Loucy (cell line): ENCODE data around the gene ADGRD1.

Source experiments
- H2AFZ ChIP-seq: fragments of 200-600 bp; sonication (generic); 2 replicates; pipeline ENCODE4 v1.6.0; 2016; ENCODE audit warnings: antibody characterized with exemption, mild to moderate bottlenecking, low read length, moderate library complexity
- H3F3A ChIP-seq: fragments of 200-600 bp; 2 replicates; pipeline ENCODE4 v1.6.0; 2016; ENCODE audit warnings: antibody characterized with exemption, low read depth, mild to moderate bottlenecking
- H3K27me3 ChIP-seq: fragments of 200-600 bp; sonication (generic); 2 replicates; pipeline ENCODE4 v1.6.1; 2014; ENCODE audit warnings: low read length, mild to moderate bottlenecking; ENCODE audit not compliant: insufficient read depth, poor library complexity, severe bottlenecking
- H3K36me3 ChIP-seq: fragments of 200-600 bp; sonication (generic); 2 replicates; pipeline ENCODE4 v1.6.1; 2016; ENCODE audit warnings: low read length; ENCODE audit not compliant: insufficient read depth
- H3K4me1 ChIP-seq: fragments of 200-600 bp; sonication (generic); 2 replicates; pipeline ENCODE4 v1.5.1; 2014; ENCODE audit warnings: low read length, mild to moderate bottlenecking; ENCODE audit not compliant: insufficient read depth, poor library complexity, severe bottlenecking
- H3K4me2 ChIP-seq: fragments of 200-600 bp; sonication (generic); 2 replicates; pipeline ENCODE4 v1.6.0; 2014; ENCODE audit warnings: antibody characterized with exemption, low read length, low read depth, mild to moderate bottlenecking; ENCODE audit not compliant: poor library complexity, severe bottlenecking
- H3K4me3 ChIP-seq: fragments of 200-600 bp; sonication (generic); 2 replicates; pipeline ENCODE4 v1.5.1; 2014; ENCODE audit warnings: low read length, mild to moderate bottlenecking, mixed read lengths; ENCODE audit not compliant: poor library complexity, severe bottlenecking
- H3K79me2 ChIP-seq: fragments of 200-600 bp; sonication (generic); 2 replicates; pipeline ENCODE4 v1.6.1; 2014; ENCODE audit warnings: low read length; ENCODE audit not compliant: insufficient read depth
- H3K9ac ChIP-seq: fragments of 200-600 bp; sonication (generic); 2 replicates; pipeline ENCODE4 v1.6.0; 2014; ENCODE audit warnings: mild to moderate bottlenecking, low read depth, low read length, moderate library complexity; ENCODE audit not compliant: poor library complexity, severe bottlenecking
- H3K9me2 ChIP-seq: fragments of 200-600 bp; sonication (generic); replicated peaks from 2 replicates; pipeline ENCODE4 v1.6.1; 2016; ENCODE audit warnings: low read depth, low read length, mixed read lengths
- H3K9me3 ChIP-seq: fragments of 200-600 bp; sonication (generic); 2 replicates; pipeline ENCODE4 v1.6.1; 2014; ENCODE audit warnings: mild to moderate bottlenecking, antibody characterized with exemption, low read length, low read depth; ENCODE audit not compliant: insufficient read depth
- H4K20me1 ChIP-seq: fragments of 200-600 bp; sonication (generic); 2 replicates; pipeline ENCODE4 v1.6.0; 2014; ENCODE audit warnings: antibody characterized with exemption, low read length, mild to moderate bottlenecking; ENCODE audit not compliant: insufficient read depth, poor library complexity, severe bottlenecking
- CTCF ChIP-seq: fragments of 200-600 bp; sonication (generic); conservative IDR thresholded peaks from 2 replicates; pipeline ENCODE4 v1.5.1; 2014; ENCODE audit warnings: mild to moderate bottlenecking, antibody characterized with exemption, low read length
- EZH2phosphoT487 ChIP-seq: fragments of 200-600 bp; IDR thresholded peaks from 2 replicates; pipeline ENCODE4 v1.6.1; 2018; ENCODE audit warnings: antibody characterized with exemption, mild to moderate bottlenecking, moderate library complexity, borderline replicate concordance

The ADGRD1 gene

GRCh38 chr12:131044760-131045381 lies 91.2 kb downstream of the ADGRD1 start:
- H3K9me3 ChIP-seq, result no peaks in the 10 kb centered on the region; the same call in 1 of the 2 replicates
- H3K4me3 ChIP-seq, result no peak overlapping the region
- TF ChIP-seq CTCF (no peak), EZH2phosphoT487 (no peak)
- no peaks in the 10 kb centered on the region for H3K27me3 ChIP-seq
- no peaks in the 10 kb centered on the region for H3K9me2 ChIP-seq
- no peaks in the 10 kb centered on the region for H3K4me1 ChIP-seq
- no peaks in the 10 kb centered on the region for H3K36me3 ChIP-seq
- H4K20me1 ChIP-seq, result no peaks in the 10 kb centered on the region
- no peak overlapping the region for H2AFZ ChIP-seq
- no peak overlapping the region for H3K9ac ChIP-seq
- no peaks in the 10 kb centered on the region for H3K79me2 ChIP-seq
- no peak overlapping the region for H3K4me2 ChIP-seq
- H3F3A ChIP-seq, result no peaks in the 10 kb centered on the region

GRCh38 chr12:131045705-131046460 lies 92.2 kb downstream of the ADGRD1 start:
- H3K27me3 ChIP-seq, result no peaks in the 10 kb centered on the region
- H3K36me3 ChIP-seq, result no peaks in the 10 kb centered on the region
- no peak overlapping the region for H3K4me3 ChIP-seq
- no peaks in the 10 kb centered on the region for H3F3A ChIP-seq
- H2AFZ ChIP-seq, result no peak overlapping the region
- H3K9me2 ChIP-seq, result no peaks in the 10 kb centered on the region
- H3K4me2 ChIP-seq, result no peak overlapping the region
- H3K79me2 ChIP-seq, result no peaks in the 10 kb centered on the region
- no peak overlapping the region for H3K9ac ChIP-seq
- TF ChIP-seq EZH2phosphoT487 (no peak), CTCF (no peak)
- H3K4me1 ChIP-seq, result no peaks in the 10 kb centered on the region
- no peaks in the 10 kb centered on the region for H4K20me1 ChIP-seq
- no peaks in the 10 kb centered on the region; the same call in 1 of the 2 replicates for H3K9me3 ChIP-seq

DNA sequence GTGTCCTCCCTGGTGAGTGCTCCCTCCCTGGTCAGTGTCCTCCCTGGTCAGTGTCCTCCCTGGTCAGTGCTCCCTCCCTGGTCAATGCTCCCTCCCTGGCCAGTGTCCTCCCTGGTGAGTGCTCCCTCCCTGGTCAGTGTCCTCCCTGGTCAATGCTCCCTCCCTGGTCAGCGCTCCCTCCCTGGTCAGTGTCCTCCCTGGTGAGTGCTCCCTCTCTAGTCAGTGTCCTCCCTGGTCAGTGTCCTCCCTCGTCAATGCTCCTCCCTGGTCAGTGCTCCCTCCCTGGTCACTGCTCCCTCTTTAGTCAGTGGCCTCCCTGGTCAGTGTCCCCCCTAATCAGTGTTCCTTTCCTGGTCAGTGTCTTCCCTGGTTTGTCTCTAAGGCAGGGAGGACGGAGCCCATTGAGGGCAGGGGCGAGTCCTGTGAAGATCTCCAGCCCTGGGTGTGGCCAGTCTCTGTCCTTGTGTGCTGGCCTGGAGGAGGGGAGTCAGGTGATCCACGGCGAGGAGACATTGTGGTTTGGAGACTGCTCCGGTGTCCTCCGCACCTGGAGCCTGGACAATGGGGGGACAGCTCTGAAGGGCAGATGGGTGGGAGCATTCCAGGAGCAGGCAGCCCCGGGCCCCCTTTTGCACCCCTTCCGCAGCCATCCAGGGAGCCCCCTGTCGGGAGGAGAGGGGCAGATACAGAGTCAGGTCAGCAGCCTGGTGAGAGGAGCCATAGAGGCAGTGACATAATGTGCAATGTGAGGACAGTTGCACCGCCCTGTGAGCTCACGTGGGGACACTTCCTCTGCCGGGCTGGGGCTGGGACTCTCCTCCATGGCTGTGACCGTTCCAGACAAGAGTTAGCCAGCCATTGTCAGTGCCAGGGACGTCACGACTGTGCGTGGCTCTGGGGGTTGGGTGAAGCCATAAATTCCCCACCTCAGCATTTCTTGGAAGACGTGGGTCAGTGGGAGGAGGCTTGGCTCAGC lies 93.4 kb downstream of the ADGRD1 start:
- Histone ChIP-seq H4K20me1 (no peaks in the 10 kb centered on the region), H3K27me3 (no peaks in the 10 kb centered on the region), H3K4me1 (no peaks in the 10 kb centered on the region), H3K4me2 (no peak overlapping the region), H3K79me2 (no peaks in the 10 kb centered on the region), H3F3A (no peaks in the 10 kb centered on the region), H2AFZ (no peak overlapping the region), H3K9ac (no peak overlapping the region), H3K9me2 (no peaks in the 10 kb centered on the region), H3K36me3 (no peaks in the 10 kb centered on the region), H3K9me3 (no peaks in the 10 kb centered on the region), H3K4me3 (no peak overlapping the region)
- no peak for TF ChIP-seq CTCF
- TF ChIP-seq EZH2phosphoT487, result no peak
